HuH-7 (cell line): Measurements from ENCODE around the gene TMEM41A.
A peak's percentile ranks its signal among the peaks of the same experiment; 100 is the strongest.
"Not testable (repeated sequence)": the region's sequence is repeated elsewhere in the genome, so short reads cannot be mapped to it uniquely, and the experiment has no call there.

Experiments
- DNase-seq: peaks from one replicate; pipeline ENCODE4 v3.0.0; 2011; ENCODE audit warnings: low spot score

Gene TMEM41A

DNA sequence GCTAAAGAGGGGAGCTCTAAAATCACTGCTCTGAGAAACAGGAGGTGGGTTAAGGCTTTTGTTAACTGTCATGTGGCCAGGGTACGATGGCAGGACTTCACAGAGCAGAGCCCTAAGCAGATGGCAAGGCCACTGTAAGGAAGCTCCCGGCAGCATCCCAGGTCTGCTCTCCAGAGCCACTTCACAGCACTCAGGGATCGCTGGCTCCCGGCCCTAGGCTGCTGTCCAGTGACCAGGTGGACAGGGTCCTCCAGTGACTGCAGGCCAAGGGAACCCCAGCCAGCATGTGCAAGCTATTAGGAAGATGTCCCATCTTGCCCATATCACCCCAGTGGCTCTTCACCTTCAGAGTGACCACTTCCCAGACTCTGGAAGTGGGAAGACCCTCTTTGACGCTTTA is 10.4 kb downstream of the TMEM41A start:
- no peak for DNase-seq

DNA sequence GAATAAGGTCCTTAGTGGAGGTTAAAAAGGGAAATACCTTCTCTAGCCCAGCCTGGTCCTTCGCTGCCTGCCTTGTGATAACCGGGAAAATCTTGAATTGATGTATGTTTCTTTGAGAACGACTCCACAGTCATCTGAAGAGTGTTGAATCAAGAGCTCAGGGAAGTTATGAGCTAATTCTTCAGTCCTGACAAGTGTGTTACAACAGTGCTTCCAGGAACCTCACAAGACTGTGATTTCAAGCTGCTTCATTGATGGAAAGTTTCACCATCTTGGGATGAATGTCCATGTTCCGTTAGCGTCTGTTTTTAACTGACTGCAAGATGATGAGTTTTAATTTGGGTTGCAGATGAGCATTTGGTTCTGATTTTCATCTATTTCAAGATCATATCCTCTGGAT is 12.4 kb downstream of the TMEM41A start:
- DNase-seq: no peak

DNA sequence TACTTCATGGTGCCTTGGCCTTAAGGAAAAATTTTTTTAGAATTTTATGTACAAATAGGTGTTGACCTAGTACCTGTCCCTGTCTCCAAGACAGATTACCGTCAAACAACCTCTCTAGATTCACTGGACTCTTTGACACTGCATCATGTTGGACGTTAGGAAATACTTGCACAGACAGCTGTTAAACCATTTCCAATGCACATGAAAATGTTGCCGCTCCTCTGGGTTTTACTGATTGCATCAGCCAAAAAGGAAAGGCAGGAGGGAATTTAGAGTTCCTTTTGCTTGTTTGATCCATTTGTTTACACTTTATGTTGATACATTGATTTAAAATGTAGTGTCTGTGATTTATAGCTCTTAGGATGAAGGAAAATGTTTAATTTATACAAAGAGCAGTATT is 14.5 kb downstream of the TMEM41A start:
- DNase-seq: no peak

DNA sequence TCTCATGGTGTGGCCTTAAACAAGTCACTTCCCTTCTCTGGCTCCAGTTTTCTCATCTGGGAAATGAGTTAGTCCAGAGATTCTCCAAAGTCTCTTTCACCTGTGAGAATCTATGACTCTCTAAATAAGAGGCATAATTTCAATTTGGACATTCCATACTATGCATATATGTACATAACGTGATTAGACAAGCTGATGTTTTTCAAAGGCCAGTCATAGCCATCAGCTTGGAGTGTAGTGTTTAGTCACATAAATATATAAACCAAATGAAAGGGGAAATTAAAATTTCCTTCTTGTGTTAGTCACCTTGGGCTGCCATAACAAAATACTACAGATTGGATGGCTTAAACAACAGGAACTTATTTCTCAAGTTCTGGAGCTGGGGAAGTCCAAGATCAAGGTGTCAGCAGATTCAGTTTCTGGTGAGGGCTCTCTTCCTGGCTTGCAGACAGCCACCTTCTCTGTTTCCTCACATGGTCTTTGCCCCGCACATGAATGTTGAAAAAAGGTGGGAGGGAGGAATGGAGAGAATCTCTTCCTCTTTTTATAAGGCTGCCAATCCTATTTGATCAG is 19.4 kb downstream of the TMEM41A start:
- no peak for DNase-seq

DNA sequence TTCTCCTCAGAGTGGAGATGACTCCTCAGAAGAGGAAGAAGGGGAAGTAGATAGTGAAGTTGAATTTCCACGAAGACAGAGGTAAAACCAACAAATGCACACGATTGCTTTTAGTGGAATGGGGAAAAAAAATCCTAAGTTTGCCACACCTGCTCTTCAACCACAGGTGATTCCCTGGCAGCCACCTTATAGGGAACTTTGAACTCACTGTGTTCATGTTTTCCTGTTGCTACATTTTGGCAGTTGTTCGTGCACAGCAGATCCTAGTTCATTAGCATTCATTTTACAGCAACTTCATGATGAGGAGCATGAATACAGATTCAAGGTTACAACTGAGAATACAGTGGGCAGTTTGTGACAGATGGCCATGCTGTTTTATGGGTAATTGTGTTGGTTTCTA is 21.5 kb downstream of the TMEM41A start:
- no peak for DNase-seq

DNA sequence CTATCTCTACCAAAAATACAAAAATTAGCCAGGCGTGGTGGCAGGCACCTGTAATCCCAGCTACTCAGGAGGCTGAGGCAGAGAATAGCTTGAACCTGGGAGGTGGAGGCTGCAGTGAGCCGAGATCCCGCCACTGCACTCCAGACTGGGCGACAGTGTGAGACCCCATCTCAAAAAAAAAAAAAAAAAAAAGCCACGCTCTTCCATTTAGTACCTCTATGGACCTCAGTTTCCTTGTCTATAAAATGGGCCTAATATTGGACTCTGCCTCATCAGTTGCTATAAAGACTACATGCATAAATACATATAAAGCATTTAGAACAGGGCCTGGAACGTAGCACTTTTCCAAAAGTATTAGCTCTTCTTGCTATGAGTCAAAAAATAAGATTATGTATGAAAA is 23.9 kb downstream of the TMEM41A start:
- DNase-seq: not testable (repeated sequence)

DNA sequence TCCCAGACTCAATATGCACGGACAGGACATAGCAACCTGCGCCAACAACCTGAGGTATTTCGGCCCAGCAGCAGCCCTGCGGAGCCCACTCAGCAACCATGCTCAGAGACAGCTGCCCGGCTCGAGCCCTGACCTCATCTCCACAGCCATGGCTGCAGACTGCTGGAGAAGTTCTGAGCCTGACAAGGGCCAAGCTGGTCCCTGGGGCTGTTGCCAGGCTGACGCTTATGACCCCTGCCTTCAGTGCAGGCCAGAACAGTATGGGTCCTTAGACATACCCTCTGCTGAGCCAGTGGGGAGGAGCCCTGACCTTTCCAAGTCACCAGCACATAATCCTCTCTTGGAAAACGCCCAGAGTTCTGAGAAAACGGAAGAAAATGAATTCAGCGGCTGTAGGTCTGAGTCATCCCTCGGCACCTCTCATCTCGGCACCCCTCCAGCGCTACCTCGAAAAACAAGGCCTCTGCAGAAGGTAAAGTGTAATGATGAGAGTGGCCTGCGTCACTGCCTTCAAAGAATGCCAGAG is 25.5 kb downstream of the TMEM41A start:
- no peak for DNase-seq

DNA sequence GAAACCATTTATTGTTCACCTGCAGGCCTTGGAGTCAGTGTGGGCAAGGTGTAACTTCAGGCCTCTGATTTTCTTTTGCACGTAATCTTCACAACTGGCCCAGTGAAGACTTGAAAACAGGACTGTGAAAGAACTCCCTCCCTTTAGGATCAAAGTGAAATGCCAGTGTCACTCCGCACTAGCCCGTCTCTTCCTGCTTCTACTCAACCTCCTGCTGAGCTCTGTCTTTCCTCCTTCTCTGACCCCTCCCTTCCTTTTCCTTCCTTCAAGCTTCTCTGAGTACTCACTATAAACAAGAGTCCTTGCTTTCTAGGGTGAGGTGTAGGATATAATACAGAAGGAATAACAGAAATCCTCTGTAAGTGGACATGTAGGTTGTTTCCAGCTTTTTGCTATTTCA is 28.5 kb downstream of the TMEM41A start:
- no peak for DNase-seq

DNA sequence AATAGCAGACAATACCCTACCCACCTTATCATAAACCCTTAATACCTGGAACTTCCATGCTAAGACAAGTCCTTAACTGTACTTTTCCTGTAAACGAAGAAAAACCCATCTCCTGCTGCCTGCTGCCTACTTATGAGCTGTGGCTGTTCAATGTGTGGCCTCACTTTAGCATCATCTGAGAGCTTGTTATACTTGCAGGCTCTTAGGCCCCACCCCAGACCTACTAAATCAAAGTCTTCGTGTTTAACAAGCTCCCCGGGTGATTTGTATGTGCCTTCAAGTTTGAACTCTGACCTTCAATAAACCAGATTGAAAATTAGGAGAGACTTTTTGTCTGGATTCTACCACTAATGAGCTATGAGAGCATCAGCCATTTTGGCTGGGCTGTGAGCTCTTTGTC is 29.3 kb downstream of the TMEM41A start:
- DNase-seq: no peak

DNA sequence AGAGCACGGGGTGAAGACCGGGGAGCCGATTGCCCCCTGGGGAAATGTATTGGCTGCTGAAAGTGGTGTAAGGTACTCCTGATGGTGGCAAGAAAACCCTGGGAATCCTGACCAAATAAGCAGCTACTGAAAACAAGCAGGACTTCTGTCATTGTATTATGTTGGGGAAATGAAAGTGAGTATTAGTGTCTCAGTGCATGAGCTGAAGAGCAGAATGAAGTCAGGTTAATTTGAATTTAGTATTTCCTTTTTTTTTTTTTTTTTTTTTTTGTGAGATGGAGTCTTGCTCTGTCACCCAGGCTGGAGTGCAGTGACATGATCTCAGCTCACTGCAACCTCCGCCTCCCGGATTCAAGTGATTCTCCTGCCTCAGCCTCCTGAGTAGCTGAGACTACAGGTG is 32.7 kb downstream of the TMEM41A start:
- not testable (repeated sequence) for DNase-seq

DNA sequence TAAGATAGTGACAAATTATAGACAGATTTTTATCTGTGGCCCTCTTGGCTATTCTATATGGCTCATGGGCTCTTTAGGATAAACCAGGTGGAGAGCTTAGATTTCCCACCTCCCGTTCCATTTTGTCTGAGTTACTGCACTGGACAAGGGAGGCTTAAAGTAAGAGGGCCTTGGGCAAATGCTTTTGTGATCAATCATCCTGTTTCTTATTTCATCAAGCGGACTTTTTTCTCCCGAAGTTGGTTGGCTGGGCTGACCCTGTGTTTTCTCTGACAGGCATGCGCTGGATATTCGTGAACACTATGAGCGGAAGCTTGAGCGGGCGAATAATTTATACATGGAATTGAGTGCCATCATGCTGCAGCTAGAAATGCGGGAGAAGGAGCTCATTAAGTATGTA is 33.4 kb downstream of the TMEM41A start:
- no peak for DNase-seq

DNA sequence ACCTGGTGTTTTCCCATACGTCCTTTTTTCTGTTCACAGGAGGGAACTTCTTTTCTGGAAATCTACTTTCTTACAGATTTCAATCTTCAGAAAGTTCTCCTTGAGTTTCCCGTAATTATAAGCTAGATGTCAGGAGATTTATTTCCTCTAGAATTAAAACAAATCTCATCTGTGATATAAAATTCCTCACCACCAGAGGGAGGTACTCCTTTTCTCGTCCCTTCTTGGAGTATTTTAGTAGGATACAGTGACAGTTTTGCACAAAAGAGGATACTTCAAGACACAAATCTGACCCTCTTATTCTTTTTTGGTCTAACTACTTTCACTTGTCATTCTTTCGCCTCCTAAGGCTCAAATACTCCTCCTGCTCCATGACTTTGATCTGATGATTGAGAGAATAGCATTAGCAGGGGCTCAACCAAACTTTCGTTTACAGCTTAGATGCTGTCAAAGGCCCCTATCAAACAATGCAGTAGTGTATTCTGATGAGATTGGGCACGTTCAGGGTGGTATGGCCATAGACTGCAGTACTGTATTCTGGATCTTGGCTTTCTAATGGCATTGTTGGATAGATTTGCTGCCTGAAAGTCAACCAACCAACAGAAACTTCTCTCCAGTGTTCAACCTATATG is 38.0 kb downstream of the TMEM41A start:
- peak; percentile 9 for DNase-seq

DNA sequence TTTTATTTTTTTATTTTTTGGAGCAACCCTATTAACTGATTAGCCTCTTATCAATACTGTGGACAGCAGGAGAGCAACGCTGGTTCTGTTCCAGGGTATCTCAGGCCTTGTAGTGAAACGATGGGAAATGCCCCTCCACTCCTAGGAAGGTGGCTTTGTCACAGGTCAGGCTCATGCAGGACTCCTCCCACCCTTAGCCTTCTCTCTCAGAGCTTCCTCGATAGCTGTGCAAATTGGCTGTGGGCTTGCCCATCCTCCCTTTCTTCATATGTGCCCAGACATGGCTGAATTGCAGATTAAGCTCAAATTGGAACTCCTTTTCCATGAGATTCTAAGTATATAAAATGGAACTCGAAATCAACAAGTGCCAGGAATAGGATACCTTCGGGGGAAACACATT is 38.5 kb downstream of the TMEM41A start:
- no peak for DNase-seq

DNA sequence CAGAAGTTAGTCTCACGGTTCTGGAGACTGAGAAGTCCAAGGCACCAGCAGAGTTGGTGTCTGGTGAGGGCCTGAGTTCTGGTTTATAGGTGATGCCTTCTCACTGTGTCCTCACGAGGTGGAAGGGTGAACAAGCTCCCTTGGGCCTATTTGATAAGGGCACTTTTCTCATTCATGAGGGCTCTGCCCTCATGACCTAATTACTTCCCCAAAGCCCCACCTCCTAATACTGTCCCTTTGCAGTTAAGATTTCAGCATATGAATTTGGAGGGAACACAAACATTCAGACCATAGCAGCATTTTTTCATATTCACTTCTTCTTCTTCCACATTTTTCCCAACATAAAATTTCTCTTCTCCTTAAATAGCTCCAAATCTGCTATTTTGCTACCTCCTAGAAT is 41.5 kb downstream of the TMEM41A start:
- DNase-seq: no peak

DNA sequence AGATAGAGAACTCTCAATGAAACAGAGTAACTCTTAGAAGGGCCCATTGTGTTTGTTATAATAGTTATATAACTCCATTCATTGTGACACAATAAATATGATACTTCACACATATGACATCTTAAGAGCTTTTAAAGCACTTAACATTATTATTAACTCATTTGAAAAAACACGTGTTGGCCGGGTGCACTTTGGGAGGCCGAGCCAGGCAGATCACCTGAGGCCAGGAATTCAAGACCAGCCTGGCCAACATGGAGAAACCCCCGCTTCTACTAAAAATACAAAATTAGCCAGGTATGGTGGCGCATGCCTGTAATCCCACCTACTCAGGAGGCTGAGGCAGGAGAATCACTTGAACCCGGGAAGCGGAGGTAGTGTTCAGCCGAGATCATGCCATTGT is 47.4 kb downstream of the TMEM41A start:
- DNase-seq: not testable (repeated sequence)

DNA sequence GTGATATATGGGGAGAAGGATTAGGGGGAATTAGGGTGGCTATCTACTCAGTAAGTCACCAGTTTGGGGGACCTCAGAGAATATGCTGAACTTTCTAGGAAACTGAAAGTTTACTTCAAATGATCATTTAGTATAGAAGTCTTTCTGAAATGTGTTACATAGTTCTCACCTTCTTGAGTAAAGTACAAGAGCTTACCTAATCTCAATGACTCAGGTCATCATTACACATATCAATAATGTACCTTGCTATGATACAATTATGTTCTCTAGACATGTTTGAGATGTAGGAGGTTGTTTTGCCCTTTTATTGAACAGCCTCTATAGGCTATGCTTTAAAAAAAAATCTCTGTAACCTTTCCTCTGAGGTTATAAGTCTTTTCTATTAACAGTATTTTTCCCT is 50.7 kb downstream of the TMEM41A start:
- no peak for DNase-seq

DNA sequence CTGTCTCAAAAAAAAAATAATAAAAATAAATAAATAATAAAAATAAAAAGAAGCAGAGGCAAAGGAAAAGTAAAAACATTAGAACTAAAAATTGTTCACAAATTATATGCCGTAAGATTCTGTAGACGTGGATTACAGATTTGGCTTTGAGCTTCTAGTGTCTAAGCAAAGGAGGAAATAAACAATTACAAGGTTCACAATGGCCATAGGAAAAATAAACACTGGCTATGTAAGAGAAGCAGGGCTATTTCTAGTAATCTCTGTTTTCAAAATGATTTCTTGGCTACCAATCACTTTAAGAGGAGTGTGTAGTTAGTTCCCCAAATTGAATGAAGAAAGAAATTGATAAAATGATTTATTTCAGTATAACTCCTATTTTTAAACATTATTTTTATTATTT is 54.5 kb downstream of the TMEM41A start:
- no peak for DNase-seq

DNA sequence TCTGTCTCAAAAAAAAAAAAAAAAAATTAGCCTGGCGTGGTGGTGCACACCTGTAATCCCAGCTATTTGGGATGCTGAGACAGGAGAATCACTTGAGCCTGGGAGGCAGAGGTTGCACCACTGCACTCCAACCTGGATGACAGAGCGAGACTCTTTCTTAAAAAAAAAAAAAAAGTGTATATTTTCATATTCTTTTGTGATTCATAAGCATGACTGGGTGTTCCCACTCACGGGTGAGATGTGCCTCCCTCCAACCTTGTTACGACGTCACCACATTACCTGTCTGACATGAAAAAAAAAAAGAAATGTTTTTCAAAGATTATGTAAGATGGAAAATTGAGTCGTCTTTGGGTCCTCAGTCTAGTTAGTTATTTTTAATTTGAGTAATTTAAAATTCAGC is 56.8 kb downstream of the TMEM41A start:
- DNase-seq: no peak

DNA sequence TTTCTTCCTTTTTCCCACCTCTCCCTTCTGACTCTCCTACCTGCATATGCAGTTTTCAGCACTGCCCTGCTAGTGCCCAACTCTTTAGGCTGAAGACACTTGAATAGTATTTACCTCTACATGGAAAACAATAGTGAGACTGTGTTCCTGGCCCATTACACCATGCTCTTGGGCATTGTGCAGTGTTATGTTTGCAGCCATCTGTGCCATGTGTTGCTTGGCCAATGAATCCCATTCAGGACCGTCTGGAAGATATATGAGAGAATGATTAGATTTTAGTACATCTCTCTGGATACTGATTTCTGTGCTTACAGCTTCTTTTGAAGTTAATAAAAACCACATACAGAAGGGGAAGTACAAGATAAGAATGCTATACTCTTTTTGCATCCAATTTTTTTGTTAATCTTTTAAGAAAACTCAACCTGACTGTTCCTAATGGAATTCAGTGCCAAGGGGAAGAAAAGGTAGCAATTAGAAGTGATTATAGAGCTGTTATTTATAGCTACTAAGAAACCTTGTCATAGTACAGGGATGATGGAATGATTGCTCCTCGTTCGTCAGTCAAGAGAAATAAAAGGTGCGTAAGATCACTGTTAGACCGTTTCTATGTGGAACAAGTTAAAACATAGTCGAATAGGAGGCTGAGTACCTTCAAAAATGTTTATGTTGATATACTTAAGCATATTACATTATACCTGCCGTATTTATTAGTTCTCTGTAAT is 58.9 kb downstream of the TMEM41A start:
- no peak for DNase-seq
